NCI-H226 (cell line): Measurements from ENCODE around the gene PLIN4.

Experiments
- DNase-seq: peaks from one replicate; pipeline ENCODE4 v3.0.0-alpha.2; 2015

The PLIN4 gene

DNA sequence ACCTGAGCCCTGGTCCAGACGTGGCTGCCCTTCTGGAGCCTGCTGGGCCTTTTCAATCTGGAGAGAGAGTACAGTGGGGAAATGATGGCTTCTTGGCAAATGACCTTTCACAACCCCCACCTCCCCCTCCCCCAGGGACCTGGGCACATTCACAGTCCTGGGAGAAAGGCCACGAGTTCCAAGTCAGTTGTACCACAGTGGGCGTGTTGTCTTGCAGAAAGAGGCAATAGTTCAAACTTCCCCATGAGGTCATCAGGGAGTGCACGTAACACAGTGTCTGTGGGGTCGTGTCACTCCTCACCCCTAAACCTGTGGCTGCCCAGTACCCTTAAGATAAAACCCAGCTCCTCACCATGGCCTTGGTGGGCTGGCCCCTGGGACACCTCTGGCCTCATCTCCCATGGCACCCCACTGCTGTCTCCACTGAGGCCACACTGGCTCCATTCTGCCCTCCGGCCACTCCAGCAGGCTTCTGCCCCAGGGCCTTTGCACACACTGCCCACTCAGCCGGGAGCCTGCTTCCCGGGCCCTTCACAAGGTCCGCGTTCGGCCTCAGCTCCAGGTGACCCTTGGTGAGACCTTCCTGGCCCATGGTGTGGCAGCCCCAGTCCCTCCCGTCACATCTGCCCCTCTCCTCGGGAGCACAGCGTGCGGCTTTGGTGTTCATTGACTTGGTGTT lies 13.3 kb downstream of the PLIN4 start:
- DNase-seq = no peak

DNA sequence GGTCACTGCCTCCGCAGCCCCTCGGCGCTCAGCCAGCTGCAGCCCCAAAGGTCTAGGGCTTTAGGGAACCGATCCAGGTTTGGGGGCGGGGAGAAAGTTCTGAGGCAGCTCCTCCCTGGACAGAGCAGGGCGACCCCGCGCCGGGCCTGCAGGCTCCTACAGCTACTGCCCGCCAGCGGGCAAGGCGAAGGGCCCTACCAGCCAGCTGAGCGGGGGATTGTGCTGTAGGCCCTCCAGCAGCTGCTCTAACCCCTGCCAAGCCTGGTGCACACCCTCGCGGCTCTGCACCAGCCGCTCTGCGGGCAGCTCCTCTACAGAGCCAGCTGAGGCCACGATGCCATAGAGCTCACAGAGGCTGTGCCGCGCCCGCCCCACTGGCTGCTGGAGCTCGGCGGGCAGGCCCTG lies 14.0 kb downstream of the PLIN4 start:
- DNase-seq = no peak

DNA sequence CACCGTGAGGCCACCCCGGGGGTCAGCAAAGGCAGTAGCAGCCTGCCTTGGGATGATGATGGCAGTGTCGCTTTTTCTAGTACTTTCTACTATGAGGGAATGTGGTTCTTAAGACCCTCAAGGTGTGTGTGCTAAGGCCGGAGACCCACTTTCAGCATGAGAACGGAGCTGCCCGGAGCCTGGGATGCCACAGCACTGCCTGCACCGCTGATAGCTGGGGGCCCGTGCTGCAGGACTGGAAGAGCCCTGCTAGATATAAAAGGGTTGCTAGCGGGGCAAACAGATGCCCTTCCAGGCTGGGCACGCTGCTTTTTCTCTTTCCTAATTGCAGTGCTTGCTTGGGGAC lies 14.5 kb downstream of the PLIN4 start:
- no peak for DNase-seq

DNA sequence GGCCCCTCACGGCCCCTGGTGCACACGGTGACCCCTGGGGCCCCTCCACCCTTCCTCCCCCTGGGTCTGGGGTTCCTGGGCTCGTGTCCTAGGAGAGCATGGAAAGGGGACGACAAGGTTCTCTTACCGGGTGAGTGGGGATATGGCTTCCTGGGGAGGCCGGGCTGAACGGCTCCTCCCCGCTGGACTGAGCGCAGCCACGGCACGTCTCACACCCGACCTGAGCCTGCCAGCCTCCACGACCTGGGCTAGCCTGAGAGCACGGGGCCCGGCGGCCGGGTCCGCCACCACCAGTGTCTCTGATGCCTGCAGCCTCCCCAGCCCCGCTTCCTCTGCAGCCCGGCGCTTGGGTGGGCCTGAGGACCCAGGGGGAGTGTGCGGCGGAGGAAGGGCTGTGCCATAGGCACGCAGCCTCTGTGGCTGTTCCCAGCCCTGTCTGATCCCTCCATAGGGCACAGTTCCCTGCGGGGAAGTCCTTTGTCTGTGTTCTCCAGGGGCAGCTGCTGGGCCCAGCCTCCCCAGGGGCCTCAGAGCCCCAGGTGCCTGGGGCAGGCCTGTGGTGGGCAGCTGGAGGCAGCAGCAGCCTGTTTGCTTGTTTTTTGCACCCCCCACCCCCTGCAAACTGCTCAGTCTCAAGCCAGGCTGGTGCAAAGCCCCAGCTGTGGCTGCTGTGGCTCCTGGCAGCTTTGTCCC lies 15.0 kb downstream of the PLIN4 start:
- no peak for DNase-seq

DNA sequence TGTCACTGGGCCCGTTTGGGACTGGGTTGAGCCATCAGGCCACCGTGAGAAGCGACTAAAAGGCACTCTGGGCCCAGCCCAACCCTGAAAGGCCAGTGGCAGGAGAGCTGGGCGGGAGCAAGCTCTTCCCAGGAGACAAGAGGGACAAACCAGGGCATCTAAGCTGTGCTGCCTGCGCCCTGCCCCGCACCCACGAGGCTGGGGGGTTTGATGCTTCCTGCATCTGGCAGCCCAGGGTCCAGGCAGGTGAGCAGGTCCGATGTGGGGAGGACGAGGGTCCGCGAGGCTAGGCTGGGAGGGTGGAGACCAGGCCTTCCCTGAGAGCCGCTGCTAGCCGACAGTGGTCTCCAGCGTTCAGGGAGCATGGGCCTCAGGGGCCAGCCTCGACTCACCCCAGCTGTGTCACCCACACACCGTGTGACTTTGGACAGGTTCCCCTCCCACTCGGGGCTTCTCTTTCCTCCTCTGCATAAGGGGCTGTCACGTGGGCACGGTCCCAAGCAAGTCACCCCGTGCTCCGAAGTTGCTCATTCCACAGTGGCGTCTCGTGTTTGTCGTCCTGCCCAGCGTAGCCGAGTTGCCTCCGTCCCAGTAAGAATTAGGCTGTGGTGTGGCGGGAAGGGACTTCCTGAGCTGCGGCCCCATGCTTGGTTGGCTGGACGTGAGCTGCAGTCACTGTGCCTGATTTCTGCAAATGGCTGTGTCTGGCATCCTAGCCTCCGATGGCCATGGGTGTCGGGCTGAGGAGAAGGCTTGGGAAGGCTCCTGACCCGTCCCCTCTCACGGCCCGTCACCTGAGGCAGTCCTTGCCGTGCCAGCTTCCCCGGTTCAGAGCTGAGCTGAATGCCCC lies 15.8 kb downstream of the PLIN4 start:
- DNase-seq = no peak

DNA sequence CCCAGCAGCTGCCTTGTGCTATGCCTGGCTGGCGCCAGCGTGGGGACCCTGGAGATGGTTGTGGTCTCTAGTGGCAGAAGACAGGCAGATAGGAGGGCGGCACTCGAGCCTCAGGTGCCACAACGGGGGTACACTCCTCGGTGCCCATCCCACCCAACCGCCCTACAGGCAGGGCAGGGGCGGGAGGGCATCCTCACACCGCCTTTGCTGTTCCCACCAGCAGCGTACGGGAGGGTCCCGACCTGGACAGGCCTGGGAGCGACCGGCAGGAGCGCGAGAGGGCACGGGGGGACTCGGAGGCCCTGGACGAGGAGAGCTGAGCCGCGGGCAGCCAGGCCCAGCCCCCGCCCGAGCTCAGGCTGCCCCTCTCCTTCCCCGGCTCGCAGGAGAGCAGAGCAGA lies 16.6 kb downstream of the PLIN4 start:
- DNase-seq = no peak

DNA sequence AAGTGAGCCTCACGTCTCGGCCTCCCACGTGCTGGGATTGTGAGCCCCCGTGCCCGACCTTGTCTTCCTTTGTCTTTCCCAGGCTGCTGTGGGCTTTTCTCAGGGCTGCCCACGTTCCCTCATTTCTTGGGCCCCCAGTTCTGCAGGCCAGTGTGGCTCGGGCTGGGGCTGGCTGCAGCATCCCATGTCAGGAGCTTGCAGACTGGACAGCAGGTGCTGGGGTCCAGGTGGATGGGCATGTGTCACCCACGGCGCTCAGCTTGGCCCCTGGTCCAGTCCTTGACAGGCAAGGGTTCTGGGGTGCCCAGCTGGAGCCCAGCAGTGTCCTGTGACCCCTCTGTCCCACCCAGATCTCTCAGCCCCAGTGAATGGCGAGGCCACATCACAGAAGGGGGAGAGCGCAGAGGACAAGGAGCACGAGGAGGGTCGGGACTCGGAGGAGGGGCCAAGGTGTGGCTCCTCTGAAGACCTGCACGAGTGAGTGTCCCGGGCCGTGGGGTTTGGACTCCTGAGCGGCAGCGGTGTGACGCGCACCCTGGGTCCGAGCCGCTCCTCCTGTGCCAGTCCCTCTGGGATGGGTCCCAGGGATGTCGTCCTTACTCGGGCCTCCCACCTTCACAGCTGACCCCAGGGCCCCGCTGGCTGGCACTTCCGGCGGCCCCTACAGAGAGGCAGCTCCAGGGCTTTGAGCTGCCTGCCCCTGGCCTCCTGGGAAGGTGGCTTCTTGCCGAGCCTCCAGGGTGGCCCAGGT lies 17.3 kb downstream of the PLIN4 start:
- DNase-seq = no peak

DNA sequence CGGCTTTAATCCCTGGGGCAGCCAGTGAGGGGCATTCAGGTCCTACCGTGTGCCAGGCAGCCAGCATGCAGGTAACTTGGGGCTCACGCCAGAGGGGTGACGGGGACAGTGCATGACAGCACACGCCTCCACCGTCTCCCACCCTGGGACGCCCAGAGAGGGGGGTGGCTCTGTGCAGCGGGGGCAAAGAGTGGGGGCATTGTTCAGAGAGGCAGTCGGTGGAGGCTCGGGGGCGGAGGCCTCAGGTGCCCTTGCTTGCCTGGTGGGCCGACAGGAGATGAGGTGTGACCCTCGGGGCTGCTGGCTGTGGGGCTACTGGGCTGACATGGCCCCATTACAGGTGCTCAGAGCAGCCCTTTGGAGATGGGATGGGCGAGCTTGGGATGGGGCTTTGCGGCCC lies 18.4 kb downstream of the PLIN4 start:
- DNase-seq = no peak

DNA sequence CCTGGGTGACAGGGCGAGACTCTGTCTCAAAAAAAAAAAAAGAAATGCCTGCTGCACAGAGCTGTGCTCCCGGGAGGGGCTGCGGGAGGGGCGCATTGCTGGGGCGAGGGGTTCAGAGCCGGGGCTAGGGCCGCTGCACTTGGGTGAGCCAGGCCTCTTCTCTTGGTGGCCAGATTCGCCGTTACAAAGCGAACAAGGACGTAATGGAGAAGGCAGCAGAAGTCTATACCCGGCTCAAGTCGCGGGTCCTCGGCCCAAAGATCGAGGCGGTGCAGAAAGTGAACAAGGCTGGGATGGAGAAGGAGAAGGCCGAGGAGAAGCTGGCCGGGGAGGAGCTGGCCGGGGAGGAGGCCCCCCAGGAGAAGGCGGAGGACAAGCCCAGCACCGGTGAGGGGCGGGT lies 19.0 kb downstream of the PLIN4 start:
- no peak for DNase-seq

DNA sequence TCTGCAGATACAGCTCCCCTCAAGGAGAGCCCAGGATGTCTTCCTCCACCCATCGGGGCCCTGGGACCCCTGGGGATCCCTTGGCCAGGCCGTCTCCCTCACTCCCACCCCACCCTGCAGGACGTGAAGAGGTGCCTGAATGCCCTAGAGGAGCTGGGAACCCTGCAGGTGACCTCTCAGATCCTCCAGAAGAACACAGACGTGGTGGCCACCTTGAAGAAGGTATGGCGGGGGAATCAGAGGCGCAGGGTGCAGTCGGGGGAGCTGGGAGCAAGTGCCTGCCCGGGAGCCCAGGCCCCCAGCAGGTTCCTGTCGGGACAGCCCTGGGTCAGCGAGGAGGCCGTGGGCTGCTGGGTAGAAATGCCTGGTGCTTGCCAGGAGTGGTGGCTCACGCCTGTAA lies 19.6 kb downstream of the PLIN4 start:
- no peak for DNase-seq

DNA sequence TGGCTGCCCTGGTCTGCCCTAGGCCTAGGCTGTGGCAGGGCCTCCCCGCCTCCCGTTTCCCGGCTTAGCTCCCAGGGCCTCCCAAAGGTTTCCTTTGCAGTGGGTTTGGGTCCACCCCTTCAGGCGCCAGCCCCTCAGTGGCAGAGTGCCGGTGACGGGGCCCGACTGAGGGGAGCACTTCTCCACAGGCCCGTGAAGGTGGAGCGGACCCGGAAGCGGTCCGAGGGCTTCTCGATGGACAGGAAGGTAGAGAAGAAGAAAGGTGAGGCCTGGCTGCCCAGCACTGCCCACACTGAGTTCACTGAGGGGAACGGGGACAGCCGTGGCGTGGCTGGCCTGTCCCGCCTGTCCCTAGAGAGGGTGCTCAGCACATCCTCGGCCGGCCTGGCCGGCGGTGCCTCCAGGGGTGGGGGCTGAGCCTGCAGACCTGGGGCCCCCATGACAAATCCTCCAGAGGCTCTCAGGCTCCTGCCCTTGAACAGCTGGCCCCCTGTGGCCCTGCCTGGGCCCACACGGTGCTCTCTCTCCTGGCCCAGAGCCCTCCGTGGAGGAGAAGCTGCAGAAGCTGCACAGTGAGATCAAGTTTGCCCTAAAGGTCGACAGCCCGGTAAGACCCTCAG lies 20.4 kb downstream of the PLIN4 start:
- DNase-seq = no peak

DNA sequence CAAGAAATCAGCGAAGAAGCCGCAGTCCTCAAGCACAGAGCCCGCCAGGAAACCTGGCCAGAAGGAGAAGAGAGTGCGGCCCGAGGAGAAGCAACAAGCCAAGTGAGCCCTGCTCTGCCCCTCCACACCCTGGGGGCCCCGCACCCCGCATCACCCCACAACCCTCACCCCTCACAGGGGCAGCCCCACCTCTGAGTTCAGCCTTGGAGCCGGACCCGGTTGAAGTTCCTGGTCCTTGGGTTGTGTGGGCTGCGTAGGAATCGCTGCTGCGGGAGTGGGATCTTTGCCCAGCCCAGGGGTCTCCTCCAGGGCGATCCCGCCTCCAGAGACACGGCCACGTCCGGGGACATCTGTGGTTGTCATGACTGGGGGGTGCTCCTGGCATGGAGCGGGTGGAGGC lies 22.0 kb downstream of the PLIN4 start:
- no peak for DNase-seq

DNA sequence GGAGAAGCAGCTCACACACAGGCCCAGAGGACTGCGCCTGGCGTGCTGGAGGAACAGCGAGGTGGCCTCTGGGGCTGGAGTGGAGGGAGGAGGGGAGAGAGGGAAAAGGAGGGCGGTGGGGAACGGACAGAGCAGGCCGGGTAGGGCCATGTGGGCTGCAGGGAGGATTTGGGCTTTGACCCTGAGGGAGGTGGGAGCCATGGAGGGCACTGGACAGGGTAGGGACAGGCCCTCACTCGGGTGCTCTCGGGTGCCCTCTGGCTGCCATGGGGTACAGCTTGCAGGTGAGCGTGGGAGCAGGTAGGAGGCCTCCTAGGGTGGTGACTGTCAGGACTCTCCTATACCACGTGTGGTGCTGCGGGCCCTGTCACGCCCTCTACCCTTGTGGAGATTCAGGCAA lies 22.8 kb downstream of the PLIN4 start:
- DNase-seq = no peak

DNA sequence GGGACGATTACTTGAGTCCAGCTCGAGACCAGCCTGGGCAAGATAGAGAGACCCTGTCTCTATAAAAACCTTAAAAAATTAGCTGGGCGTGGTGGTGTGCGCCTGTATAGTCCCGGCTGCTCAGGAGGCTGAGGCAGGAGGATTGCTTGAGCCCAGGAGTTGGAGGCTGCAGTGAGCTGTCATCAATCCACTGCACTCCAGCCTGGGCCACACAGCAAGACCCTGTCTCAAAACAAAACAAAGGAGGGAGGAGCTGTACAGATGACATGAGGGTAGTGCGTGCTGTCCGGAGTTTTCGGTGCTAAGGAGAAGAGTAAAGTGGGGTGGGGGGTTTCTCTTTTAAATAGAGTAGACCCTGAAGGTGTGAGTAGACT lies 23.6 kb downstream of the PLIN4 start:
- no peak for DNase-seq

DNA sequence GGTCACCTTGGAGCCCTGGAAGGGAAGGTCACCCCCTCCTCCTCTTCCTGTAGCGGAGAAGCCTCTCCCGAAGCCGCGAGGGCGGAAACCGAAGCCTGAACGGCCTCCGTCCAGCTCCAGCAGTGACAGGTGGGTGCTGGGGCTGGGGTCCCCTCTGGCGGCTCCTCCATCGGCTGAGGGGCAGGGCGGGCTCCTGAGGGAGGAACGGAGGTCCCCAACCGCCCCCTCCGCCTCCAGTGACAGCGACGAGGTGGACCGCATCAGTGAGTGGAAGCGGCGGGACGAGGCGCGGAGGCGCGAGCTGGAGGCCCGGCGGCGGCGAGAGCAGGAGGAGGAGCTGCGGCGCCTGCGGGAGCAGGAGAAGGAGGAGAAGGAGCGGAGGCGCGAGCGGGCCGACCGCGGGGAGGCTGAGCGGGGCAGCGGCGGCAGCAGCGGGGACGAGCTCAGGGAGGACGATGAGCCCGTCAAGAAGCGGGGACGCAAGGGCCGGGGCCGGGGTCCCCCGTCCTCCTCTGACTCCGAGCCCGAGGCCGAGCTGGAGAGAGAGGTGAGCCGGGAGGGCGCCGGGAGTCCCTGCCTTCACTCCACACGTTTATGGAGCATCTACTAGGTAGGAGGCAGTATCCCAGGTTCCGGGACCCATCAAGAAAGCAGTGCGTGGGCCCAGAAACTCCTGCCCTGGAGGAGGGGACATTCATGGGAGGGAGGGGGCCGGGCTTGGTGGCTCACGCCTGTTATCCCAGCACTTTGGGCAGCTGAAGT lies 24.2 kb downstream of the PLIN4 start:
- no peak for DNase-seq

DNA sequence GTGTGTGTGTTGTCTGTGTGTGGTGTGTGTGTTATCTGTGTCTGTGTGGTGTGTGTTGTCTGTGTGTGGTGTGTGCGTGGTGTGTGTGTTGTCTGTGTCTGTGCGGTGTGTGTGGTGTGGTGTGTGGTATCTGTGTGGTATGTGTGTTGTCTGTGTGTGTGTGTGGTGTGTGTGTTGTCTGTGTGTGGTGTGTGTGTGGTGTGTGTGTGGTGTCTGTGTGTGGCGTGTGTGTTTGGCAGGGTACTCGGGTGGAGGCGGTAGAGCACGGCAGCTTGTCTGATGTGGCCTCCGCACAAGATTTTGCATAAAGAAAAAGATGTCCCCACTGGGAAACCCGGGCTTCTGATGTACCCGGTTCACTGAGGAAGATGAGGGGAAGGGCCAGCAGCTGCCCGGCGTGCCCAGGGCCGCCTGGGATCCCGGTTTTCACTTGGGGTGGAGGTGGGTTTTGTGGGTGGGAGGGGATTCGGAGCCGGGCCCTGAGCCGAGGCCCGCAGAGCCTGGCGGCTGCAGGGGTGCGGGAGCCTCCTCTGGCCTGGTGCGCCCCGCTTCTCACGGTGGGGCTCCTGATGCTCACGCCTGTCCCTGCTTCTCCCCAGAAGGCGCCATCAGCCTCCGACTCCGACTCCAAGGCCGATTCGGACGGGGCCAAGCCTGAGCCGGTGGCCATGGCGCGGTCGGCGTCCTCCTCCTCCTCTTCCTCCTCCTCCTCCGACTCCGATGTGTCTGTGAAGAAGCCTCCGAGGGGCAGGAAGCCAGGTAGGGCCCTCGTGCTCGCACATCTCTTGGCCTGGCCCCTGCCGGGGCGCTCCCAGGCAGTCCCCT lies 25.0 kb downstream of the PLIN4 start:
- no peak for DNase-seq

DNA sequence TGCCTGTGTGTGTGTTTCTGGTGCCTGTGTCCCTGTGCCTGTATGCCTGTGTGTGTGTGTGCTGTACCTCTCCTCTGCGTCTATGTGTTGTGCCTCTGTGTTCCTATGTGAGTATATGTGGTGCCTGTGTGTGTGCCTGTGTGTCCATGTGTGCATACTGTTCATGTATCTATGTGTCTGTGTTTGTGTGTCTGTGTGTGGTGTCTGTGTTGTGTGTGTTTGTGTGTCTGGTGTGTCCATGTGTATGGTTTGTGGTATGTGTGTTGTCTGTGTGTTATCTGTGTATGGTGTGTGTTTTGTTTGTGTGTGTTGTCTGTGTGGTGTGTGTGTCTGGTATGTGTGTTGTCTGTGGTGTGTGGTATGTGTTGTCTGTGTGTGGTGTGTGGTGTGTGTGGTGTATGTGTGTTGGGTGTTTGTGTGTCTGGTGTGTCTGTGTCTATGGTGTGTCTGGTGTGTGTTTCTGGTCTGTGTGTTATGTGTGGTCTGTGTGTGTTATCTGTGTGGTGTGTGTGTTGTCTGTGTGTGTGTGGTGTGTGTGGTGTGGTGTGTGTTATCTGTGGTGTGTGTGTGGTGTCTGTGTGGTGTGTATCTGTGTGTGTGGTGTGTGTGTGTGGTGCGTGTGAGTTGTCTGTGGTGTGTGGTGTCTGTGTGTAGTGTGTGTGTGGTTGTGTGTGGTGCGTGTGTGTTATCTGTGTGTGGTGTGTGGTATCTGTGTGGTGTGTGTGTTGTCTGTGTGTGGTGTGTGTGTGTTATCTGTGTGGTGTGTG lies 25.8 kb downstream of the PLIN4 start:
- DNase-seq = no peak

DNA sequence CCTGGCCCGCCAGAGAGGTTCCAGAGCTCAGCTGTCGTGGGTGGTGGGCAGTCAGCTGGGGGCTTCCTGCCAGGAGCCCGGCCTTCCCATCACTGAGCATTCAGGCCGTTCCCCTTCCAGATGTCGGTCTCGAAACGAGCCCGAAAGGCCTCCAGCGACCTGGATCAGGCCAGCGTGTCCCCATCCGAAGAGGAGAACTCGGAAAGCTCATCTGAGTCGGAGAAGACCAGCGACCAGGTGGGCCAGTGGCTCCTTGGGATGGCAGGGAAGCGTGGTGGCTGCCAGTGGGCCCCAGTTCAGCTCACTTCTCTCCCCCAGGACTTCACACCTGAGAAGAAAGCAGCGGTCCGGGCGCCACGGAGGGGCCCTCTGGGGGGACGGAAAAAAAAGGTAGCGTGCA lies 26.8 kb downstream of the PLIN4 start:
- DNase-seq = no peak

DNA sequence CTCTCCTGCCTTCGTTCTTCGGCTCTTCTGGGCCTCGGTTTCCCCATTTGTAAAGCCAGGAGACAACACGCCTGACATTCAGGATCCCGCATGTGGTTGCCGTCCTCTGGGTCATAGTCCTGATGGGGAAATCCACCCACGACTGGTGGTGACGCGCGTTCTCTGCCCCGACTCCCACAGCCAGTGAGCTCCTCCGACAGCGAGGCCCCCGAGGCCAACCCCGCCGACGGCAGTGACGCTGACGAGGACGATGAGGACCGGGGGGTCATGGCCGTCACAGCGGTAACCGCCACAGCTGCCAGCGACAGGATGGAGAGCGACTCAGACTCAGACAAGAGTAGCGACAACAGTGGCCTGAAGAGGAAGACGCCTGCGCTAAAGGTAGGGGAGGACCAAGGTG lies 29.8 kb downstream of the PLIN4 start:
- no peak for DNase-seq

DNA sequence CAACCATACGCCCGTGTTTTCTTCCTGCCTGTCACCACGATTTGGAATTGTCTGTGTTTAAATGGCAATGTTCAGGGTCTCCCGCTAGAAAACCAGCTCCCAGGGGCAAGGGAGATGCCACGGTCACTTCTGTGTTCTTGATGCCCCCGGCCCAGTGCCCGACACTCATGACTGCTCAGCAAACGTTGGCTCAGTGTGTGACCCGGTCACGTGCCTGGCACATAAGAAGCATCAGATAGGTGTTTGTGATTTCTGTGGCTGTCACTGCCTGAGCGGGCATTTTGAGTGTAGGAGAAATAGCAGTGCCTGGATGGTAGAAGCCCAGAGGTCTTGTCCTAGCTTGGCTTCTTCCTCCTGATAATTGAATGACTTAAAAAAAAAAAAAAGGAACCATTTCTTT lies 30.7 kb downstream of the PLIN4 start:
- DNase-seq = no peak

DNA sequence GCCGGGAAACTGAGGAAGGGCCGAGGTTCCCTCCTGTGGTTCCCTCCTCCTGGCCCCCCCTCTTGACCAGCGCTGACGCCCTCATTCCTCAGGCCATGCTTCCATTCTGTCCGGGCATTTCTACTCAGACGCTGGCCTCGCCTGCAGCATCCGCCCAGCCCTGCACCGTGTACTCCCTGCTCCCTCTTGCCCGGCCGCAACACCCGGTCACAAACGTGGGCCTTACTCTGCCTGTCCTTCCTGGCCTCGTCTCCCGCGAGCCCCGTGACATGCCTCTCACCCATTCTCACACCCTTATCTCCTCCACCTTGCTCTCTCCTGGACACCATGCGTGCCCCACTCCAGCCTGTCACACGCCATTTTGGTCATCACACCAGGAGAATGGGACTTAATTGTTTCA lies 34.9 kb downstream of the PLIN4 start:
- DNase-seq = no peak
